Measurements from ENCODE around the gene ERVK3-1.
"Not testable (repeated sequence)": the region's sequence is repeated elsewhere in the genome, so short reads cannot be mapped to it uniquely, and the experiment has no call there.

ERVK3-1 gene

DNA sequence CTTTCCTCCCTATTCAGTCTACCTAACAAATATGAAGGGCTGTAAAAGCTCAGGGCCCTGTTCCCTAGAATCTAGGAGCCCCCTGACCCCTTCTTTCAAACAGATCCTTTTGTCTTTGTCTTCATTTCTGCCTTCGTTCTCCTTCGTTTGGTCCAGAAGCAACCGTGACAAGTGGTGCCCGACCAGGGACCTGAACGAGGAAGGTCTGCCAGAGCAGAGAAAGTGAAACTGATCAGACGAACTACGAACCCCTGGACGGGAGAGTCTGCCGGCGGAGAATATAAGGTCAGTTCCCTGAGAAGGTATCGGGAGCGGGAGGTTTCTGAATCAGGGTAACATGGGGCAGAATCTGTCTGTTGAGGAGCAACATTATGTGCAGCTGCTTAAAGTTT is 751 bp downstream of the ERVK3-1 start:
- DNase-seq: no peak

GRCh38 chr19:58307736-58308135 is 2.6 kb downstream of the ERVK3-1 start:
- DNase-seq: no peak

GRCh38 chr19:58310685-58311084 is 5.5 kb downstream of the ERVK3-1 start:
- DNase-seq: not testable (repeated sequence)

GRCh38 chr19:58311345-58311865 is 6.2 kb downstream of the ERVK3-1 start:
- no peak for DNase-seq

- DNase-seq: no peak
Measured at GRCh38 chr19:58315580-58315979, 10.4 kb downstream of the ERVK3-1 start.

GRCh38 chr19:58317476-58318072 is 12.4 kb downstream of the ERVK3-1 start:
- DNase-seq: no peak

DNA sequence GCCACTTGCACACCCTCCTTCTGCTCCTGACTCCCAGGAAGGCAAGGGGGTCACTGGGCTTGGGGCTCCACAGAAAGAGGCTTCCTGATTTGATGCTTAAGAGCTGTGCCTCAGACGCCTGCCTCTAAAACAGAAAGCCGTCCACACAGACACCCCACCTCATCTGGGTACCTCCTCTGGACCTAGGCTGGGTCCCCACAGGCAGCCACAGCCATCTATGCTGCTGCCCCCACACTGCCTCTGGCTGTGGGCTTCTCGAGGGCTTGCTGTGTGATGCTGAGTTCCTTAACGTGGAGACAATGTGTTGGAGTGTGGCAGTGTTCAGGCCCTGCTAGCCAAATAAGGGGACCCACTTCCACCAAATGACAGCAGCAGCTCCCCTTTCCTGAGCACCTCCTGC is 13.1 kb downstream of the ERVK3-1 start:
- DNase-seq: no peak

- DNase-seq: no peak
Measured at GRCh38 chr19:58319241-58319640, 14.1 kb downstream of the ERVK3-1 start.

DNA sequence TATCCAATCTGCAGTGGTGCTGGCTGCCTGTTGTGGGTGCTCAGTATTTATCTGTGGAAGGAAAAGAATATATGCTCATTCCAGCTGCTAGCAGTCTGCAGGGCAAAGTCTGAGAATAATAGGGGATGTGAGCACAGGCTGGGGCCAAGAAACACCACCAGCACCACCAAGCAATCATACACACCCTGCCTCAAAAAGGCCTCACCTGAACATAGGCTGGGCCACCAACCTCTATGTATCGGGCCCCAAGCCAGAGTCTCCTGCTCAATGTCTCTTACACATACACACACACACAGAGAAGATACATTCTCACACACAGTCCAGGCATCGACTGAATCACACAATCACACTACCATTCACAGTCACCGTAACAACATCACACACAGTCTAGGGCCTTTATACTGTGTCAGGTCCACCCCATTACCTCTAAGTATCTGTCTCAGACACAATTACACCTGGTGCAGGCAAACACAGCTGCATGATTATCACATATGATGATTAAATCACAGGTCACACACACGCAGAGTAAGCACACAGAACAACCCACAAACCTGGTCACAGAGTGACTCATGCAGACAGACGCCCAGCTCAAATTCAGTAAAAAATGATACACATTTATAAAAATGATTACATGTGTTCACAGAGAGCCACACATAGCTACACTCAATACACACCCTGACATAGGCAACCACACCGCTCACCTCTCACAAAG is 20.3 kb downstream of the ERVK3-1 start:
- DNase-seq: no peak

- no peak for DNase-seq
Measured at GRCh38 chr19:58326501-58326913, 21.3 kb downstream of the ERVK3-1 start.

- peak; percentile 86 for DNase-seq
Measured at GRCh38 chr19:58326914-58327726, 21.9 kb downstream of the ERVK3-1 start, which contains the start of gene ZSCAN22. ZSCAN22 (plus strand) TSS chr19:58326994; CDS start chr19:58334803, 7,809 bp downstream.

GRCh38 chr19:58328999-58329398 is 23.8 kb downstream of the ERVK3-1 start:
- DNase-seq: peak; percentile 5

DNA sequence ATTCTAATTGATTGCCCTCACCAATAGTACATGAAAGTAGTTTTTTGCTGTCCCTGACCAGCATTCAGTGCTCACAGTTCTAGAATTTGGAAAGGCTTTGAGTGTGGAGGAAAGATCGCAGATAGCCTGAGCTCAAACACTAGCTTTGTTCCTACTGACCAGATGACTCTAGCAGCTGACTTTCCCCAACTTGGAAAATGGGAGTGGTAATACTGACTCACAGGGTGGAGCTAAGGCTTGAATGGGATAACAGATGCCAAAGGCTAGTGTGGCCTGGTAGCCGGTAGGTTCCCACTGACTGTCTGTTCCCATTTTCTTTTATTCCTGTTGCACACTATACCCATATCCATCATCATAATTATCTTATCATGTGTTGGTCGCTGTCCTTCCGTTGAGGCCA is 25.3 kb downstream of the ERVK3-1 start:
- DNase-seq: no peak

DNA sequence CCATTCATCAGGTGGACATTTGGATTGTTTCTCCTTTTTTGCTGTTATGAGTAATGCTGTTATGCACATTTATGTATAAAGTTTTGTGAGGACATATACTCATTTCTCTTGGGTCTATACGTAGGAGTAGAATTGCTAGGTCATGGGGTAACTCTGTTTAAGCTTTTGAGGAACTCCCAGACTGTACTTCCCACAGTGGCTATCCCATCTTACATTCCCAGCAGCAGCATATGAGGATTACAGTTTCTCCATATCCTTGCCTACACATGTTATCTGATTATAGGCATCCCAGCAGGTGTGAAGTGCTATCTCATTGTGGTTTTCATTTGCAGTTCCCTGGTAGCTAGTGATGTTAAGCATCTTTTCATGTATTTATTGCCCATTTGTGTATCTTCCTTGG is 27.5 kb downstream of the ERVK3-1 start:
- no peak for DNase-seq

- DNase-seq: no peak
Measured at GRCh38 chr19:58334691-58335249, 29.6 kb downstream of the ERVK3-1 start.

- DNase-seq: no peak
Measured at GRCh38 chr19:58335630-58336029, 30.5 kb downstream of the ERVK3-1 start.

DNA sequence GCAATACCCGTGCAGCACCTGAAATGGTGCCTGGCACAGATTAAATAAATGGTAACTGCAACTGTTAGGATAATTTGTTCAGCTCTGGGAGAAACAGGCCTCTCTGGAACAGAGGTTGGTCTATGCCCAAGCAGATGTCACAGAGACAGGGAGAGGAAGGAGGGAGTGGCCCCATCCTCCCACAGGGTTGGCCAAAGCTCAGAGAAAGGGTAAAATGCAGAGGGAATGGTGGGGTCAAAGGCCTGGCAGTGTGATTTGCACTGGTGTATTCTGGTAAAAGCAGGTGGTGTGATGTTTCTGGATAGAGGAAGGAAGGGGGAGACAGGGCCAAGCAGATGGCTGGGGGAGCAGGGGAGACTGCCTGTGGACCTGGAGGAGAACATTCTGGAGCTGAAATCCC is 31.0 kb downstream of the ERVK3-1 start:
- DNase-seq: no peak

GRCh38 chr19:58336820-58337219 is 31.6 kb downstream of the ERVK3-1 start:
- DNase-seq: no peak

DNA sequence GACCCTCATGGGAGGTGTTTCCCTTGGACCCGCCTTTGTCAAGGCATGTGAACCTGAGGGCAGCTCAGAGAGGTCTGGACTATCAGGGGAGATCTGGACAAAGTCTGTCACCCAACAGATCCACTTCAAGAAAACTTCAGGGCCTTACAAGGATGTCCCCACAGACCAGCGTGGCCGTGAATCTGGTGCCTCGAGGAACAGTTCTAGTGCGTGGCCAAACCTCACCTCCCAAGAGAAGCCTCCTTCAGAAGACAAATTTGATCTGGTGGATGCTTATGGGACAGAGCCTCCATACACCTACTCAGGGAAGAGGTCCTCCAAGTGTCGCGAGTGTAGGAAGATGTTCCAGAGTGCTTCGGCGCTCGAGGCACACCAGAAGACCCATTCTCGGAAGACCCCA is 33.2 kb downstream of the ERVK3-1 start:
- DNase-seq: no peak

- DNase-seq: no peak
Measured at GRCh38 chr19:58338825-58339558, 33.8 kb downstream of the ERVK3-1 start.

DNA sequence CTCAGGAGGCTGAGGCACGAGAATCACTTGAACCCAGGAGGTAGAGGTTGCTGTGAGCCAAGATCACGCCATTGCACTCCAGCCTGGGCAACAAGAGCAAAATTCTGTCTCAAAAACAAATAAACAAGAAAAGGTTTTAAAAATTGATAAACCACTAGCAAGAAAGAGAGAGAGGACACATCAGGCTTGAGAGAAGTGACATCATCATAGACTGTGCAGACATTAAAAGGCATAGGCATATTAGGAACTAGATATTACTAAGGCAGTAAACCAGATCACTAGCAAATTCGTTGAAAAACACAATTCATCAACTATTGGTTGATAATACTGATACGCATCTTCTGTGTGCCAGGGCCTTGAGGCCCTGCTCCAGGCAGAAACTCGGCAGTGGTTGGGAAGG is 40.4 kb downstream of the ERVK3-1 start:
- no peak for DNase-seq

Data from NCI-H1105 treated with DMSO at 0.1 percent for 48 hours (cell line).